K562 (cell line): Measurements from ENCODE around the gene TMPRSS11A. TPM values are rescaled to one million over a fixed set of nuclear protein-coding genes. Genes with fewer than 3 reads are reported as not detected.

Experiments
- ATAC-seq: fragments of 200-7000 bp; cut with Tn5 transposase; 3 replicates; pipeline ENCODE4 v1.9.1; 2020; ENCODE audit warnings: moderate library complexity
- BruUV-seq: library from RNA; stranded (reverse); fragments of 400-500 nt; replicated peaks from 2 replicates; lab custom pipeline; 2021; lab: Mats Ljungman, UMichigan
- CTCF ChIA-PET: fragments of 300-600 bp; formaldehyde crosslinking; extraction: SDS; loops from one replicate; lab custom pipeline; 2021; ENCODE audit warnings: low intra/inter-chr PET ratio; lab: Yijun Ruan, JAX
- POLR2A ChIA-PET: fragments of 300-600, 350-650 bp; sonication (Branson Sonifier 250); formaldehyde crosslinking; extraction: SDS; loops from one replicate; lab custom pipeline; 2021; ENCODE audit warnings: antibody characterized with exemption, inconsistent platforms; lab: Yijun Ruan, JAX
- DNase-seq, 4 experiments: peaks; one replicate each; pipeline versions ENCODE4 v3.0.0 to v3.0.0-alpha.2; 2011 to 2018; ENCODE audit warnings: low spot score in 3 of 4, mixed read lengths in 3 of 4; ENCODE audit errors: extremely low read depth in 1 of 4
- FAIRE-seq: peaks from 2 replicates; lab custom pipeline; 2011; peaks lifted over from hg19 to GRCh38; lab: Jason Lieb, UNC
- H2AFZ ChIP-seq: 2 replicates; pipeline ENCODE4 v1.6.0; 2011; ENCODE audit warnings: low read depth, low read length, control low read depth, inconsistent platforms
- H3K27ac ChIP-seq: fragments of 200-600 bp; 3 replicates; pipeline ENCODE4 v1.8.0; 2011; ENCODE audit warnings: low read depth, mild to moderate bottlenecking, control low read depth, inconsistent platforms, low read length, moderate library complexity, mixed read lengths; ENCODE audit errors: extremely low read depth
- H3K27me3 ChIP-seq, 2 experiments: fragments of 300-600 bp in 1 of 2; 2 replicates in 1 of 2; 3 replicates in 1 of 2; pipeline versions ENCODE4 v1.6.0 to v1.8.0; 2011; ENCODE audit warnings: inconsistent platforms in 2 of 2, low read length in 2 of 2, mild to moderate bottlenecking in 1 of 2, mixed read lengths in 1 of 2, moderate library complexity in 1 of 2; ENCODE audit not compliant: control insufficient read depth in 2 of 2, insufficient read depth in 2 of 2
- H3K36me3 ChIP-seq: fragments of 300-600 bp; 3 replicates; pipeline ENCODE4 v1.8.0; 2011; ENCODE audit warnings: mild to moderate bottlenecking, low read length, inconsistent platforms; ENCODE audit not compliant: control insufficient read depth, insufficient read depth
- H3K4me1 ChIP-seq, 2 experiments: fragments of 200-600 bp in 1 of 2; replicated peaks in 1 of 2; 2 replicates in 1 of 2; 3 replicates in 1 of 2; pipeline versions ENCODE4 v1.5.1 to v1.8.0; 2011; ENCODE audit warnings: inconsistent platforms in 2 of 2, low read length in 2 of 2, mild to moderate bottlenecking in 1 of 2, mixed read lengths in 1 of 2, moderate library complexity in 1 of 2; ENCODE audit not compliant: control insufficient read depth in 2 of 2, insufficient read depth in 2 of 2
- H3K4me2 ChIP-seq: 2 replicates; pipeline ENCODE4 v1.6.1; 2011; ENCODE audit warnings: low read length, control low read depth, inconsistent platforms, mixed read lengths; ENCODE audit not compliant: insufficient read depth
- H3K4me3 ChIP-seq: fragments of 200-600 bp; sonication (generic), shearing (Covaris generic); 2 replicates; pipeline ENCODE4 v1.5.1; 2016; ENCODE audit warnings: control low read depth, inconsistent platforms
- H3K79me2 ChIP-seq: fragments of 200-600 bp; 3 replicates; pipeline ENCODE4 v1.8.0; 2011; ENCODE audit warnings: low read length, inconsistent platforms; ENCODE audit not compliant: control insufficient read depth, insufficient read depth
- H3K9ac ChIP-seq, 2 experiments: 2 replicates each; pipeline versions ENCODE4 v1.6.0 to v1.6.1; 2011; ENCODE audit warnings: low read depth in 2 of 2, low read length in 2 of 2, control low read depth in 1 of 2, inconsistent platforms in 1 of 2, mild to moderate bottlenecking in 1 of 2, mixed read lengths in 1 of 2; ENCODE audit not compliant: insufficient read depth in 1 of 2
- H3K9me1 ChIP-seq: one replicate; pipeline ENCODE4 v1.6.0; 2011; ENCODE audit warnings: inconsistent platforms, mild to moderate bottlenecking, low read length, moderate library complexity; ENCODE audit not compliant: control insufficient read depth, insufficient read depth
- H3K9me3 ChIP-seq: replicated peaks from 2 replicates; pipeline ENCODE4 v1.5.1; 2011; ENCODE audit warnings: low read depth, low read length, inconsistent platforms; ENCODE audit not compliant: control insufficient read depth, insufficient read depth
- H4K20me1 ChIP-seq: replicated peaks from 2 replicates; pipeline ENCODE4 v1.6.1; 2011; ENCODE audit warnings: low read length, inconsistent platforms, mixed read lengths; ENCODE audit not compliant: control insufficient read depth, insufficient read depth
- ETS2 ChIP-seq: IDR thresholded peaks from 2 replicates; pipeline ENCODE4 v1.6.1; 2016; ENCODE audit warnings: borderline replicate concordance, missing genetic modification characterization, mild to moderate bottlenecking, moderate library complexity, missing compliant biosample characterization; ENCODE audit not compliant: poor library complexity, severe bottlenecking
- HSF4 ChIP-seq: fragments of 250-450 bp; sonication (Bioruptor Pico); IDR thresholded peaks from 2 replicates; pipeline ENCODE4 v2.1.2; 2022; ENCODE audit warnings: mild to moderate bottlenecking, moderate library complexity, borderline replicate concordance
- MAFK ChIP-seq: IDR thresholded peaks from 2 replicates; pipeline ENCODE4 v1.6.1; 2011; ENCODE audit warnings: low read length, improper control_type of control experiment
- MBD2 ChIP-seq: sonication (generic); IDR thresholded peaks from 2 replicates; pipeline ENCODE4 v1.6.1; 2016; ENCODE audit warnings: low read depth, borderline replicate concordance
- MEIS2 ChIP-seq: fragments of 450-650 bp; IDR thresholded peaks from 2 replicates; pipeline ENCODE4 v1.6.1; 2014; ENCODE audit warnings: mild to moderate bottlenecking; ENCODE audit not compliant: partially characterized antibody
- RNF219 ChIP-seq: fragments of 250-450 bp; sonication (Bioruptor Pico); IDR thresholded peaks from 2 replicates; pipeline ENCODE4 v1.5.0; 2022; ENCODE audit warnings: mild to moderate bottlenecking
- SAFB2 ChIP-seq: fragments of 200-400 bp; formaldehyde crosslinking; IDR thresholded peaks from 2 replicates; pipeline ENCODE4 v1.6.1; 2018; ENCODE audit warnings: borderline replicate concordance, low read length, low read depth, moderate library complexity; ENCODE audit not compliant: severe bottlenecking
- ZBTB8A ChIP-seq: fragments of 450-650 bp; IDR thresholded peaks from 2 replicates; pipeline ENCODE4 v1.6.1; 2018; ENCODE audit warnings: mild to moderate bottlenecking, moderate library complexity; ENCODE audit not compliant: partially characterized antibody
- ZNF146 ChIP-seq: IDR thresholded peaks from one replicate; pipeline ENCODE4 v1.6.1; 2018; ENCODE audit warnings: missing compliant biosample characterization; ENCODE audit not compliant: unreplicated experiment
- ZNF175 ChIP-seq: fragments of 200-800 bp; sonication (Bioruptor generic); IDR thresholded peaks from 2 replicates; pipeline ENCODE4 v1.6.1; 2016; ENCODE audit warnings: low read depth, mild to moderate bottlenecking, missing genetic modification characterization, missing compliant biosample characterization
- ZNF280A ChIP-seq: fragments of 450-650 bp; IDR thresholded peaks from 2 replicates; pipeline ENCODE4 v1.6.1; 2018; ENCODE audit warnings: mild to moderate bottlenecking, low read depth; ENCODE audit not compliant: partially characterized antibody
- ZNF785 ChIP-seq: fragments of 250-450 bp; sonication (Bioruptor Pico); IDR thresholded peaks from 2 replicates; pipeline ENCODE4 v1.4.0; 2020; ENCODE audit warnings: mild to moderate bottlenecking
- WGBS: fragments of 100-300 bp; shearing (Covaris generic); methylation state at CpG from one replicate; pipeline ENCODE4 v1.1.6; 2016; ENCODE audit warnings: low coverage, mixed read lengths; ENCODE audit not compliant: insufficient coverage; ENCODE audit errors: missing lambda C conversion rate; 5-methylcytosine and 5-hydroxymethylcytosine counted together
- in situ Hi-C: fragments of 300-500 bp; cut with MboI; formaldehyde crosslinking; loops from 4 replicates; pipeline ENCODE4 v1.15.0; 2018; ENCODE audit warnings: inconsistent platforms, mixed read lengths
- intact Hi-C: fragments of 100-400 bp; cut with micrococcal nuclease; formaldehyde crosslinking; loops from 2 replicates; pipeline ENCODE4 v1.14.2; 2022
- polyA plus RNA-seq, 8 experiments: library from polyadenylated mRNA; depleted of rRNA in 4 of 8; stranded (reverse) in 5 of 8; unstranded in 3 of 8; fragments of >200 nt; fragmentation: Nextera tagmentation in 2 of 8; fragmentation: Illumina TruSeq in 1 of 8; extraction: Ambion mirVana in 2 of 8; extraction: Trizol in 1 of 8; gene quantifications; 2 replicates each; pipeline versions ENCODE4 v1.2.1 to v1.2.3, GENCODE V29; 2011 to 2014; ENCODE audit warnings: inconsistent platforms in 1 of 8, missing spikeins in 1 of 8
- total RNA-seq, 7 experiments: library from RNA; depleted of rRNA in 6 of 7; stranded (reverse); fragments of >200 nt in 6 of 7; fragmentation: Illumina TruSeq in 2 of 7; extraction: Trizol in 2 of 7; gene quantifications; 2 replicates each; pipeline versions ENCODE4 v1.2.1 to v1.2.3, GENCODE V29; 2011 to 2021; ENCODE audit warnings: low replicate concordance in 1 of 7
- TF ChIP-seq, protein P1 (sequence below): fragments of 250-450 bp; sonication (Bioruptor Pico); IDR thresholded peaks from 2 replicates; pipeline ENCODE4 v1.8.0; 2022; ENCODE audit warnings: moderate library complexity, mild to moderate bottlenecking, inconsistent platforms

TMPRSS11A gene
- total and polyA plus RNA-seq, 9 of the 15 experiments (the other 6 are each of a cell fraction or from before 2014, with no cell fraction given) = not detected

DNA sequence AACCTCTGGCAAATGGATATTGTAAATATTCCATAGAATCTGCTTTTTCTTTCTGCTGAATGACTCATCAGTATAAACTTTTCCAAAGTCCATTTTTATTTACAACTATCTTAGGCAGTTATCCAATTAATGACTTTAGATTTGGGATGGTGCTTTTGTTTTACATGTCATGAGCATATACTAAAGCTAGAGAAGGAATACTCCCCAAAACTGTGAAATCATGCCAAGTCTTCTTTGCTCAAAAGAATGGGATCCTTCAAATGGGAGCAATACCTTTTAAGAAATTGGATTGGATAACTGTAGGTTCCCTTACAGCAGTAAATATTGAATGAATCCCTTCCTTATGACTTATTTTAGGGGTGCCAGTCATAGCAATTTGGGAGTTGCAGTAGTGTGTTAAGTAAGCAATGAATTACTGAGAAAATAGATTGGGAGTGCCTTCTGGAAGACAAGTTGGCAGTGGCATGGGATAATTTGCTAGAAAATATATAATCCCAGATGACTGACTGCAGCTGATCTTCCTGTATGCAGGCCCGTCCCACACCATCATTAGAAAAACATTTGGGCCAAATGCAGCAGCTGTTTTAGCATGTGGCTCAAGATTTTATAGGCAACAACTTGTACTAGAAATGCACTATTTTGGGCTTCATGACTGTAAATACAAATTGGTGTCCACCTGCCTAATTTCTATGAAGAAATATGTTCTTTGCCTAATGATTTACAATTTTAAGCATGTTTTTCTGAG is 82.3 kb downstream of the TMPRSS11A start:
- Histone ChIP-seq H4K20me1 (no peaks in the 10 kb centered on the region), H3K79me2 (no peaks in the 10 kb centered on the region), H3K9ac (no peak overlapping the region), H3K9me3 (no peaks in the 10 kb centered on the region)
- no peak for DNase-seq
- TF ChIP-seq HSF4 (CRISPR knock-in tag) (no peak), MEIS2 (no peak), ZNF280A (no peak), MAFK (no peak), ZNF175 (no peak), ZBTB8A (no peak), MBD2 (no peak), ZNF785 (no peak), ETS2 (no peak), SAFB2 (no peak), ZNF146 (CRISPR knock-in tag) (no peak), RNF219 (no peak)
- TF ChIP-seq, protein P1, sequence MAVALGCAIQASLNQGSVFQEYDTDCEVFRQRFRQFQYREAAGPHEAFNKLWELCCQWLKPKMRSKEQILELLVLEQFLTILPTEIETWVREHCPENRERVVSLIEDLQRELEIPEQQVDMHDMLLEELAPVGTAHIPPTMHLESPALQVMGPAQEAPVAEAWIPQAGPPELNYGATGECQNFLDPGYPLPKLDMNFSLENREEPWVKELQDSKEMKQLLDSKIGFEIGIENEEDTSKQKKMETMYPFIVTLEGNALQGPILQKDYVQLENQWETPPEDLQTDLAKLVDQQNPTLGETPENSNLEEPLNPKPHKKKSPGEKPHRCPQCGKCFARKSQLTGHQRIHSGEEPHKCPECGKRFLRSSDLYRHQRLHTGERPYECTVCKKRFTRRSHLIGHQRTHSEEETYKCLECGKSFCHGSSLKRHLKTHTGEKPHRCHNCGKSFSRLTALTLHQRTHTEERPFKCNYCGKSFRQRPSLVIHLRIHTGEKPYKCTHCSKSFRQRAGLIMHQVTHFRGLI (CRISPR knock-in tag) = no peak
- TF ChIP-seq, all 486 proteins: peak for 0
- Histone ChIP-seq H3K9me1 (no peaks in the 10 kb centered on the region), H2AFZ (no peak overlapping the region), H3K4me1 (no peaks in the 10 kb centered on the region), H3K4me3 (no peak overlapping the region), H3K27ac (no peak overlapping the region), H3K27me3 (no peaks in the 10 kb centered on the region), H3K4me2 (no peak overlapping the region), H3K36me3 (no peaks in the 10 kb centered on the region)
- intact Hi-C loops = no loop called here
- in situ Hi-C loops = no loop called here
- no TSS peak for BruUV-seq
- ATAC-seq (no peak), FAIRE-seq (no peak)
- WGBS = 7% methylated on average over 1 of the region's 1 CpG
- POLR2A ChIA-PET = interaction anchor here (0.6 kb wide), 1 partner anchor 48 kb away, joined by 3 read pairs; no protein-coding TSS in a partner anchor
- CTCF ChIA-PET = interaction anchor here (0.5 kb wide), 1 partner anchor 36 kb away, joined by 3 read pairs; no protein-coding TSS in a partner anchor
